Measurements from ENCODE around the gene GATAD1.
"Not testable (repeated sequence)": the region's sequence is repeated elsewhere in the genome, so short reads cannot be mapped to it uniquely, and the experiment has no call there.

DNA sequence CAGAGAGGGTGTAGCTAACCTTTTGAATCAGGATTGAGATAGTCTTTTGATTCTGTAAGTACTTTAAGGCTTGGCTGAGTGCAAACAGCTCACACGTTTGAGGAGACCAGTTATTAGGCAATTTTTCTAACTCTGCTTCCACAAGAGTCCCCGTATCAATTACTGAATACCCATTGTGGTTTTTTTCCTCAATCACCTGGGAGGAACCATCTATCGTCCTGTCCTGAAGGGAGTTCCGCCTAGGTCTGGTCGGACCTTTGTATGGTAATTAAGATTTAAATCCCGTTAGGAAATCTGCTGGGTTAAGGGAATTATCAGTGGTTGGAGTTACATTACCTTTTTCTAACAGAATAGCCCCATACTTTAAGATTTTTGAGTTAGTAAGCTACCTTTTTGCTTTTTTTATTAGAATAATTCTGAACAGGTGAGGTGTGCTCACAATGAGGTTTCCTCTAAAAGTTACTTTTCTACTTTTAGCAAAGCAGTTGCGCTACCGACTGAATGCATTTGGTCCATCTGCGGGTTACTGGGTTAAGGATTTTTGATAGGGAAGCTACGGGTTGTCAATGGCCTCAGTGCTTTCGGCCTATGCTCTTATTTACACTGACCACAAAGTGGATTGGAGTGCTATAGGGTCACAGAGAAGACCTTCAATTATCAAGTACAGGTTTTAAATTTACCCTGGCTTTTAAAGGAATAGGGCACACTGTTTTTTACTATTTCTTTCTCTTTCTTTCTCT lies 28.7 kb downstream of the GATAD1 start:
- TF ChIP-seq EZH2 (IDR thresholded peaks at IDR 0.05); POLR2AphosphoS5 (IDR thresholded peaks at IDR 0.05; ENCODE audit: borderline replicate concordance, low read depth, low read length): not testable (repeated sequence)

All from SK-N-MC (cell line).